ENCODE measurements around the gene NMRAL1. TPM values are rescaled to one million over a fixed set of nuclear protein-coding genes. Genes with fewer than 3 reads are reported as not detected.

NMRAL1 gene
- total RNA-seq, 4 donors from 2014 or later = 2.7 to 11.0 (median 9.1) TPM

- in situ Hi-C loops (cut with MboI; ENCODE audit: low sequenced_read_pairs in 4 of 4) = no loop called here
- H3K9me3 ChIP-seq = no peaks in the 10 kb centered on the region
- H3K4me3 ChIP-seq = no peak overlapping the region
- peaks cover 0 to 1% of the 10 kb centered on the region in 2 donors for H3K36me3 ChIP-seq
- DNase-seq (no peak), ATAC-seq (no peak)
- intact Hi-C loops (cut with DNase I; ENCODE audit: low total_unique reads) = no loop called here
- no peak overlapping the region for H3K27ac ChIP-seq
- H3K27me3 ChIP-seq = no peaks in the 10 kb centered on the region
- no peaks in the 10 kb centered on the region for H3K4me1 ChIP-seq
- TF ChIP-seq CTCF (IDR thresholded peaks at IDR 0.05 in 4 of 5, conservative IDR thresholded peaks at IDR 0.05 in 1 of 5) (no peak), POLR2A (IDR thresholded peaks at IDR 0.05) (no peak)
These were observed 10.8 kb downstream of the NMRAL1 start for GRCh38 chr16:4463522-4464163.

GRCh38 chr16:4461250-4462085, 13.0 kb downstream of the NMRAL1 start:
- no peaks in the 10 kb centered on the region for H3K4me1 ChIP-seq
- intact Hi-C loops (cut with DNase I; ENCODE audit: low total_unique reads) = no loop called here
- H3K27ac ChIP-seq = no peak overlapping the region
- no peaks in the 10 kb centered on the region for H3K27me3 ChIP-seq
- peaks cover 0 to 21% of the 10 kb centered on the region in 2 donors for H3K36me3 ChIP-seq
- TF ChIP-seq CTCF (IDR thresholded peaks at IDR 0.05 in 4 of 5, conservative IDR thresholded peaks at IDR 0.05 in 1 of 5) (no peak), POLR2A (IDR thresholded peaks at IDR 0.05) (no peak)
- ATAC-seq (no peak), DNase-seq (no peak)
- no peaks in the 10 kb centered on the region for H3K9me3 ChIP-seq
- H3K4me3 ChIP-seq = no peak overlapping the region
- in situ Hi-C loops (cut with MboI; ENCODE audit: low sequenced_read_pairs in 4 of 4) = no loop called here

- in situ Hi-C loops (cut with MboI; ENCODE audit: low sequenced_read_pairs in 4 of 4) (no loop called here), intact Hi-C loops (cut with DNase I; ENCODE audit: low total_unique reads) (no loop called here)
- Histone ChIP-seq H3K9me3 (no peaks in the 10 kb centered on the region), H3K27me3 (no peaks in the 10 kb centered on the region), H3K36me3 (peaks cover 0 to 27% of the 10 kb centered on the region in 2 donors), H3K27ac (no peak overlapping the region), H3K4me3 (no peak overlapping the region), H3K4me1 (no peaks in the 10 kb centered on the region)
- ATAC-seq (no peak), DNase-seq (no peak)
- TF ChIP-seq CTCF (IDR thresholded peaks at IDR 0.05 in 4 of 5, conservative IDR thresholded peaks at IDR 0.05 in 1 of 5) = no peak
- no peak for TF ChIP-seq POLR2A (IDR thresholded peaks at IDR 0.05)
These were observed 13.5 kb downstream of the NMRAL1 start for GRCh38 chr16:4460936-4461249.

- H3K4me3 ChIP-seq = no peak overlapping the region
- in situ Hi-C loops (cut with MboI; ENCODE audit: low sequenced_read_pairs in 4 of 4) = no loop called here
- no peak overlapping the region for H3K27ac ChIP-seq
- intact Hi-C loops (cut with DNase I; ENCODE audit: low total_unique reads) = no loop called here
- ATAC-seq = no peak
- H3K4me1 ChIP-seq = no peaks in the 10 kb centered on the region
- H3K27me3 ChIP-seq = no peaks in the 10 kb centered on the region
- TF ChIP-seq POLR2A (IDR thresholded peaks at IDR 0.05) (no peak), CTCF (IDR thresholded peaks at IDR 0.05 in 4 of 5, conservative IDR thresholded peaks at IDR 0.05 in 1 of 5) (no peak)
- no peak for DNase-seq
- H3K9me3 ChIP-seq = no peaks in the 10 kb centered on the region
- peaks cover 0 to 73% of the 10 kb centered on the region in 2 donors for H3K36me3 ChIP-seq
These were observed 18.5 kb downstream of the NMRAL1 start for GRCh38 chr16:4455951-4456350.
